ENCODE data around the gene COL16A1.

Gene COL16A1

GRCh38 chr1:31646259-31646960 lies 57.4 kb downstream of the COL16A1 start:
- Histone ChIP-seq H3K9me3 (ENCODE audit: control insufficient read depth, low read length) (no peaks in the 10 kb centered on the region), H3K36me3 (ENCODE audit: control insufficient read depth, insufficient read depth, low read length) (no peaks in the 10 kb centered on the region), H3K4me1 (peaks cover 14% of the 10 kb centered on the region), H2AFZ (no peak overlapping the region), H3K79me2 (peaks cover 23% of the 10 kb centered on the region), H3K4me2 (ENCODE audit: low read length) (no peak overlapping the region), H3K9ac (no peak overlapping the region), H3K27ac (no peak overlapping the region), H3K4me3 (ENCODE audit: low read depth, low read length) (no peak overlapping the region), H3K27me3 (ENCODE audit: control insufficient read depth, insufficient read depth, low read length) (no peaks in the 10 kb centered on the region)
- TF ChIP-seq CTCF (IDR thresholded peaks at IDR 0.05) = no peak

GRCh38 chr1:31645274-31645568 lies 58.6 kb downstream of the COL16A1 start:
- Histone ChIP-seq H3K4me1 (peaks cover 7% of the 10 kb centered on the region), H3K79me2 (peaks cover 27% of the 10 kb centered on the region), H3K4me3 (ENCODE audit: low read depth, low read length) (peak overlapping the region; percentile 93), H3K4me2 (ENCODE audit: low read length) (peak overlapping the region; percentile 89), H3K9me3 (ENCODE audit: control insufficient read depth, low read length) (no peaks in the 10 kb centered on the region), H3K36me3 (ENCODE audit: control insufficient read depth, insufficient read depth, low read length) (no peaks in the 10 kb centered on the region), H3K27ac (peak overlapping the region; percentile 84), H3K27me3 (ENCODE audit: control insufficient read depth, insufficient read depth, low read length) (no peaks in the 10 kb centered on the region), H3K9ac (no peak overlapping the region), H2AFZ (peak overlapping the region; percentile 88)
- no peak for TF ChIP-seq CTCF (IDR thresholded peaks at IDR 0.05)

GRCh38 chr1:31644560-31645273 lies 59.1 kb downstream of the COL16A1 start, which contains the start of gene PEF1:
Gene PEF1 (minus strand): TSS chr1:31644876. CDS start chr1:31644864, 12 bp downstream.
- no peaks in the 10 kb centered on the region for H3K9me3 ChIP-seq (ENCODE audit: control insufficient read depth, low read length)
- peaks cover 7% of the 10 kb centered on the region for H3K4me1 ChIP-seq
- H3K79me2 ChIP-seq = peaks cover 27% of the 10 kb centered on the region
- peak within 1 kb of the TSS; percentile 93 for H3K4me3 ChIP-seq (ENCODE audit: low read depth, low read length)
- no peaks in the 10 kb centered on the region for H3K27me3 ChIP-seq (ENCODE audit: control insufficient read depth, insufficient read depth, low read length)
- peak within 1 kb of the TSS; percentile 87 for H3K9ac ChIP-seq
- TF ChIP-seq CTCF (IDR thresholded peaks at IDR 0.05) = no peak
- H3K4me2 ChIP-seq (ENCODE audit: low read length) = peak within 1 kb of the TSS; percentile 89
- peak within 1 kb of the TSS; percentile 84 for H3K27ac ChIP-seq
- peak within 1 kb of the TSS; percentile 88 for H2AFZ ChIP-seq
- no peaks in the 10 kb centered on the region for H3K36me3 ChIP-seq (ENCODE audit: control insufficient read depth, insufficient read depth, low read length)

- peak overlapping the region; percentile 87 for H3K9ac ChIP-seq
- peak overlapping the region; percentile 89 for H3K4me2 ChIP-seq (ENCODE audit: low read length)
- H3K36me3 ChIP-seq (ENCODE audit: control insufficient read depth, insufficient read depth, low read length) = no peaks in the 10 kb centered on the region
- TF ChIP-seq CTCF (IDR thresholded peaks at IDR 0.05) = no peak
- H3K4me1 ChIP-seq = peaks cover 7% of the 10 kb centered on the region
- peak overlapping the region; percentile 88 for H2AFZ ChIP-seq
- no peaks in the 10 kb centered on the region for H3K27me3 ChIP-seq (ENCODE audit: control insufficient read depth, insufficient read depth, low read length)
- peak overlapping the region; percentile 84 for H3K27ac ChIP-seq
- H3K9me3 ChIP-seq (ENCODE audit: control insufficient read depth, low read length) = no peaks in the 10 kb centered on the region
- peaks cover 30% of the 10 kb centered on the region for H3K79me2 ChIP-seq
- H3K4me3 ChIP-seq (ENCODE audit: low read depth, low read length) = peak overlapping the region; percentile 93
Observed at GRCh38 chr1:31643976-31644559, 59.7 kb downstream of the COL16A1 start.
